Lower leg skin (tissue), 4 donors: Measurements from ENCODE around the gene CD300H. TPM values are rescaled to one million over a fixed set of nuclear protein-coding genes. Genes with fewer than 3 reads are reported as not detected.
"Not testable (repeated sequence)": the region's sequence is repeated elsewhere in the genome, so short reads cannot be mapped to it uniquely, and the experiment has no call there.

Experiments used
- DNase-seq, 2 donors: peaks; one replicate each; pipeline ENCODE4 v3.0.0-alpha.2; 2019; ENCODE audit warnings: low spot score in 2 of 2
- H3K4me3 ChIP-seq: fragments of 200-600 bp; sonication (generic); 2 replicates; pipeline ENCODE4 v1.5.1; 2017; ENCODE audit warnings: mild to moderate bottlenecking, low read depth; ENCODE audit not compliant: poor library complexity, severe bottlenecking
- CTCF ChIP-seq, 3 donors: fragments of 450-650 bp; IDR thresholded peaks; one replicate each; pipeline ENCODE4 v1.5.1; 2016; ENCODE audit warnings: antibody characterized with exemption in 3 of 3, mild to moderate bottlenecking in 3 of 3, moderate library complexity in 2 of 3
- POLR2A ChIP-seq, 2 donors: fragments of 450-650 bp; IDR thresholded peaks; one replicate each; pipeline ENCODE4 v1.6.1; 2016 to 2017; ENCODE audit warnings: antibody characterized with exemption in 2 of 2, mild to moderate bottlenecking in 1 of 2, moderate library complexity in 1 of 2
- WGBS, 2 donors: methylation state at CpG; one replicate each; pipeline ENCODE4 v1.1.5; 2018; 5-methylcytosine and 5-hydroxymethylcytosine counted together
- intact Hi-C: fragments of 100-400 bp; cut with DNase I; formaldehyde crosslinking; loops from one replicate; pipeline ENCODE4 v1.15.0; 2023; ENCODE audit warnings: low total_unique reads
- total RNA-seq, 4 donors: library from RNA; depleted of rRNA; stranded (reverse); fragments of >200 nt; gene quantifications; one replicate each; pipeline ENCODE4 v1.1.0, GENCODE V29; 2016

The CD300H gene
- total RNA-seq, 4 donors from 2014 or later: not detected

DNA sequence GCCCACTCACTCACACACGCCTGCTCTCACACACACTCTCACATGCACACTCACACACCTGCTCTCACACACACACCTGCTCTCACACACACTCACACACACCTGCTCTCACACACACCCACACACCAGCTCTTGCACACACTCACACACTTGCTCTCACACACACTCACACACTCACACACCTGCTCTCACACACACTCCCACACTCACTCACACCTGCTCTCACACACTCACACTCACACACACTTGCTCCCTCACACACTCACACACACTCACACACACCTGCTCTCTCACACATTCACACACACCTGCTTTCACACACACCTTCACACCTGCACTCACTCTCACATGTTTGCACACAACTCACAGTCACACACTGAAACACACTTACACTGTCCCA is 4.0 kb downstream of the CD300H start:
- peak in 1 of 3 donors; percentile 22 for TF ChIP-seq CTCF (IDR thresholded peaks at IDR 0.05)
- TF ChIP-seq POLR2A (IDR thresholded peaks at IDR 0.05): no peak
- no peak overlapping the region for H3K4me3 ChIP-seq
- 87 to 91% methylated on average over 1 of the region's 1 CpG for WGBS, 2 donors
- DNase-seq: no peak
- intact Hi-C loops: no loop called here

GRCh38 chr17:74561586-74561985 is 5.7 kb downstream of the CD300H start:
- no peak for TF ChIP-seq POLR2A (IDR thresholded peaks at IDR 0.05)
- 47 to 54% methylated on average over 3 of the region's 3 CpGs for WGBS, 2 donors
- DNase-seq: no peak
- H3K4me3 ChIP-seq: no peak overlapping the region
- intact Hi-C loops: no loop called here

DNA sequence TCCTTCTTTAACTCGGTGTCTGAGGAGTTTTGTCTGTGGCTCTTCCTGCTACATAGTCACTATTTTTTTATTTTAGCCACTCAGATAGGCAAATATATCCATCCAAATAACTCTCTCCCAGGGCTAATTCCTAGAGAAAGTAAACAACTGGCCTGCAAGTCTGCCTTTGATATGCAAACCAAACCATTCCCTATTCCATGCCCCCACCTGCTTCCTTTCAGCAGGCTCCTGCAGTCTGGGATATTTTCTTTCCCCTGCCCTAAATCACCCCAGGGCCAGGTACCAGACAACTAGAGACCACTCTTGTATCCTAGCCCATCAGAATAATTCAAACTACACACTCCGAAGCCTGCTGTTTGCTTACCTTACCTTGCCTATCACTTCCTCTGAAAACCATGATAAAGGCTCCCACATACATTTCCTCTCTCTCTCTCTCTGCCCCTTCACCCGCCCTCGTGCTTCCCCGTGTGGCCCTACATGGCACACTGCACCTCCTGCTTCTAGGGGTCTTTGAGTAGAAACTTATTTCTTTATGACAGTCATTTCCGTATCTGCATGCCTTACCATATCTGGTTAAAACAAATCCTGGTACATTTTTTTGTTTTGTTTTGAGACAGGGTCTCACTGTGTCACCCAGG is 8.3 kb downstream of the CD300H start:
- whole genome bisulfite sequencing, 2 donors: 74 to 78% methylated on average over 6 of the region's 6 CpGs
- no peak for DNase-seq
- intact Hi-C loops: no loop called here
- no peak overlapping the region for H3K4me3 ChIP-seq
- no peak for TF ChIP-seq POLR2A (IDR thresholded peaks at IDR 0.05)
- no peak for TF ChIP-seq CTCF (IDR thresholded peaks at IDR 0.05)

DNA sequence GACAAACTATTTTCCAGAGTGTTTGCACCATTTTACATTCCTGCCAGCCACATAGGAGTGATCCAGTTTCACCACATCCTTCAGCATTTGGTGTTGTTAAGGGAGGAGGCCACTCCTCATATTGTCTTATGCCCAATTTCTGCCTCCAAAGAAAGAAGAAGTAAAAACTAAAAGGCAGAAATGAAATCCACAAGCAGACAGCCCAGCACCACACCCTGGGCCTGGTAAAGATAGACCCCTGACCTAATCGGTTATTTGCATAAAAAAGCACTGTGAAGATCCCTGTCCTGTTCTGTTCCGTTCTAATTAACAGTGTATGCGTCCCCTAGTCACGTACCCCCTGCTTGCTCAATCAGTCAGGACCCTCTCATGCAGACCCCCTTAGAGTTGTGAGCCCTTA is 8.9 kb downstream of the CD300H start:
- DNase-seq, H3K4me3 ChIP-seq, intact Hi-C loops: not testable (repeated sequence)
- 71 to 75% methylated on average over 4 of the region's 4 CpGs for WGBS, 2 donors

- DNase-seq: no peak
- WGBS, 2 donors: 64 to 75% methylated on average over 7 of the region's 7 CpGs
- H3K4me3 ChIP-seq: no peak overlapping the region
- TF ChIP-seq CTCF (IDR thresholded peaks at IDR 0.05) (no peak), POLR2A (IDR thresholded peaks at IDR 0.05) (no peak)
- intact Hi-C loops: no loop called here
Measured at GRCh38 chr17:74555427-74555940, 11.8 kb downstream of the CD300H start.

- intact Hi-C loops: no loop called here
- 78 to 82% methylated on average over 6 of the region's 6 CpGs for WGBS, 2 donors
- DNase-seq: no peak
- TF ChIP-seq POLR2A (IDR thresholded peaks at IDR 0.05) (no peak), CTCF (IDR thresholded peaks at IDR 0.05) (no peak)
- no peak overlapping the region for H3K4me3 ChIP-seq
Measured at GRCh38 chr17:74554909-74555308, 12.4 kb downstream of the CD300H start.

DNA sequence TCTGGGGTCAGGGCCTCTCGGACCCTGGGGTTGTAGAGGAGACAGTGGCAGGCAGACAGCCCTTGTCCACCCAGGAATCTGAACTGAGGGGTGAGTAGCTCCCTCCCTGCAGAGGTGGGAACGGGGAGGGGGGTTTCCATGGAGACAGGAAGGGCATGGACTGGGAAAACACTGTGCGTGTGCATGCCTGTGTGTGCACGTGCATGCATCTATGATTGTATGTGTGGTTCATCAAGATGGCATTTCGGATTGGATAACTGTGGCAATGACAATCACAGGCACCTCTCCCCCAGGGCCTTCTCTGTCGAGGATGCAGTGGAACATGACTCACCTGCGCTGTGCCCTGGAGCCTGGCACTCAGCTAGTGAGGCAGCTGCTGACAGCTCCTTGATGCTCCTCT is 15.3 kb downstream of the CD300H start:
- no peak for DNase-seq
- 36 to 40% methylated on average over 7 of the region's 7 CpGs for WGBS, 2 donors
- intact Hi-C loops: no loop called here
- TF ChIP-seq POLR2A (IDR thresholded peaks at IDR 0.05) (no peak), CTCF (IDR thresholded peaks at IDR 0.05) (no peak)
- no peak overlapping the region for H3K4me3 ChIP-seq
